ENCODE measurements around the gene PRG3.
"Not testable (repeated sequence)": the region's sequence is repeated elsewhere in the genome, so short reads cannot be mapped to it uniquely, and the experiment has no call there.

The PRG3 gene

GRCh38 chr11:57407941-57408475 is 27.1 kb upstream of the PRG3 start:
- no peak for DNase-seq

DNA sequence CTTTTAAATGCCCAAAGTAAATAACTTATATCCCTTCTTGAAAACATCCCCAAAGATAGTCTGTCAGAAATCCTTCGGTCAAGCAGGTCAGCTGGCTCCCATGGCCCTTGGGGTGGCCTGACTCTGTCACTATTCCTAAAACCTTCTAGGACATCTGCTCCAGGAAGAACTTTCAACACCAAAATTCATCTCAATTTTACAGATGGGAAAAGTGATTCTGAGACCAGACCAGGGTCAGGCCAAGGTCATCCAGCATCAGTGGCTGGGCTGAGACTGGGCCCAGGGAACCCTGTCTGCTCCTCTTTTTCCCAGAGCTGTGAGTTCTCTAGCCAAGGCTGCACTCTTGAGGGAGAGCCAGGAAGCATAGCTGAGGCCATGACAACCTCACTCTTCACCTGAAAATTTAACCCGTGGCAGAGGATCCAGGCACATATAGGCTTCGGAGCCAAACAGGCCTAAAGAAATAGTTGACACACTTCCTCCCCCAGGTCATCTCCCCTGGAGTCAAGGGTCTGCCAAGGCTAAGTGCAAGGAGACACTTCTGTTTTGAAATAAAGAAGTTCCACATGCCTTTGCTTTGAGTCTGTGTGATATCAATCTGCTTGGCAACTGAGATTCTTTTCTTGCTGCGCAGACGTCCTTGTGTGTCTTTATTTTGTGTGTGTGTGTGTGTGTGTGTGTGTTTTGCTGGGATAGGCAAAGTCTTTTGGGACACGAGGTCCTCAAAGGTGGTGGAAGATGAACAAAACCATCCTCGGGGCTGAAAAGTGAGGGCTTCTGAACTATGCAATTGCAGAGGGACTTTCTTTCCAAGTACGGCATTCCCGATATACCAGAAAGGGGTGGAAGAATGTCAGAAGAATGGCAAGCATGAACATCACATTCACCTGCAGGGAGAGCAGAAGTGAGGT is 26.3 kb upstream of the PRG3 start:
- no peak for DNase-seq

DNA sequence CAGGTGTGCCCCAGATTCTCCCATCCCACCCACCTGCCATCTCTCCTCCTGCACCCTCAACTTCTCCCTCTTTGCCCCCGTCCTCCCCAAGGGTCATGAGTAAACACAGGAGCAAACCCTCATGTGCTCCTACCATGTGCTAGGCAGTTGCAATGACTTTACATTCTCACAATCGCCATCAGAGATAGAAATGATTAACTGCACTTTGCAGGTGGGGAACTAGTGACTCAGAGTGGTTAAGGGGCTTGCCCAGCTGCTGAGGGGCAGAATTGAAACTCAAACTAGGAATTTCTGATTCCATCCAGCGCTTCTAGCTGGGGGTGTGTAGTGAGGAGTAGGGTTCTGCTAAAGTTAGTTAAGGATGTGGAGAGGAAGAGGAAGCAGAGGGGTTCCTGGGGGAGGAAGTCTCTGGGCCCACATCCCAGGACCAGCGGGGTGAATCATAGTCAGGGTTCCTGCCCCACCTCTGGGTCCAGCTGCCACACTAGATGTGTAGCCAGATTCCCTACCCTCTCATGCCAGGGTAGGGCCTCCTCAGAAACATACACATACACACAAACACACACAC is 25.5 kb upstream of the PRG3 start:
- DNase-seq = no peak

DNA sequence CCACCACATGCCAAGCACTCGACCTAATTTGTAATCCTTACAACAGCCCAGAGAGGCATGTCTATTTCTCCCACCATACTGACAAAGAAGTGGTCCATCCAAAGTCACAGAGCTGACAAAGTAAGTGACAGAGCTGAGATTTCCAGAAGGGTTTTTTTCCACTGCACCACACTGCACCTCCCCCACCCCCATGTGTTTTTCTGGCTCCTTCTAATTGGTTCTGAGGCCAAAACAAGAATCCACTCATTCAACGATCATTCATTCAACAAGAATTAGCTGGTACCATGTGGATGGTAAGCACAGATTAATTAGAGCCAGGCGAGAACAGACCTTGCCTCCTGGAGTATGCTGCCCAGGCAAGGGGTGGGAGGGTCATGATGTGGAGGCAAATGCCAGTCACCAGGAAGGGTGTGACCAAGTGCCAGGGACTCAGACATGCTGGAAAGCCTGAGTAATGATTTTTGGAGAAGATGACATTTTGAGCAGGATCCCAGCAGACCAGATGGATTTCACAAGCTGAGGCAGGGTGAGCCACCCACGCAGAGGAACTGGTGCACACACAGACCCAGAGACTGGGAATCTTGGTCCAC is 24.4 kb upstream of the PRG3 start:
- no peak for DNase-seq

GRCh38 chr11:57403802-57404147 is 22.8 kb upstream of the PRG3 start:
- no peak for DNase-seq

DNA sequence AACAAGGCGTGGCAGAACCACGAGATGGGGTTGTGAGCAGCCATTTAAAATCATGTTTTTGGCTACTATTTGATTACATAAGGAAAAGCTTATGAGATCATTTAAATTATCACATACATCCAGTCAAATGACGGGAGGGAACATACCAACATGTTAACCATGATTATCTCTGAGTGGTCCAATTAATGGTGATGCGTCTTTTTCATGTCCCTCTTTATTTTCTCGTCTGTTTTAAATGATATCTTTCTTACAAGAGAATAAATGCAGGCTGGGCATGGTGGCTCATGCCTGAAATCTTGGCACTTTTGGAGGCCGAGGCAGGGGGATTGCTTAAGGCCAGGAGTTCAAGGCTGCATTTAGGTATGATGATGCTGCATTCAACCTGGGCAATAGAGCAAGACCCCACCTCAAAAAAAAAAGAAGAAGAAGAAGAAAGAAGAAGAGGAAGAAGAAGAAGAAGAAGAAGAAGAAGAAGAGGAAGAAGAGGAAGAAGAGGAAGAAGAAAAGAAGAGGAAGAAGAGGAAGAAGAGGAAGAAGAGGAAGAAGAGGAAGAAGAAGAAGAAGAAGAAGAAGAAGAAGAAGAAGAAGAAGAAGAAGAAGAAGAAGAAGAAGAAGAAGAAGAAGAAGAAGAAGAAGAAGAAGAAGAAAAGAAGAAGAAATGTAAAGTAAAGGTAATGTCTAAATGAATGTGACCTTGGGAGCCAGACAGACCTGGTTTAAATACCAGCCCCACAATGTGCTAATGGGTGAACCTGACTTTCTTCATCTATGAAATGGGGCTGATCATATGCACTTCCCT is 22.3 kb upstream of the PRG3 start:
- not testable (repeated sequence) for DNase-seq

GRCh38 chr11:57402188-57403002 is 21.4 kb upstream of the PRG3 start:
- no peak for DNase-seq

- no peak for DNase-seq
Measured at GRCh38 chr11:57399972-57400578, 19.1 kb upstream of the PRG3 start.

DNA sequence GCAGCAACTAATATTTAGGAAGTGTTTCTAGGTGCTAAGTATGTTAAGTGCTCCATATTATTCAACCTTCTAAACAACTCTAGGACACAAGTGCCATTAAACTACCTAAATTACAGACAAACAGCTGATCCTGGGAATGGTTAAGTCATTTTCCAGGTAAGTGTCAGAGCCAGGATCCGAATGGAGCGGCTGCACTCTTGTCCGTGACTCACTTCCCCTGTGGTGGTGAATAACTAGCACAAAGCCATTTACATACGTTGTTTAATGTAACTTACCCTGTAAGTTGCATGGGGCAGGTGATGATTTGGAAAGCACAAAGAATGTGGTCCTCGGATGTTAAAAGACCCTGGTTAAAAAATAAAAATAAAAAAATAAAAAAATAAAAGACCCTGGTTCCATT is 18.3 kb upstream of the PRG3 start:
- DNase-seq = no peak

DNA sequence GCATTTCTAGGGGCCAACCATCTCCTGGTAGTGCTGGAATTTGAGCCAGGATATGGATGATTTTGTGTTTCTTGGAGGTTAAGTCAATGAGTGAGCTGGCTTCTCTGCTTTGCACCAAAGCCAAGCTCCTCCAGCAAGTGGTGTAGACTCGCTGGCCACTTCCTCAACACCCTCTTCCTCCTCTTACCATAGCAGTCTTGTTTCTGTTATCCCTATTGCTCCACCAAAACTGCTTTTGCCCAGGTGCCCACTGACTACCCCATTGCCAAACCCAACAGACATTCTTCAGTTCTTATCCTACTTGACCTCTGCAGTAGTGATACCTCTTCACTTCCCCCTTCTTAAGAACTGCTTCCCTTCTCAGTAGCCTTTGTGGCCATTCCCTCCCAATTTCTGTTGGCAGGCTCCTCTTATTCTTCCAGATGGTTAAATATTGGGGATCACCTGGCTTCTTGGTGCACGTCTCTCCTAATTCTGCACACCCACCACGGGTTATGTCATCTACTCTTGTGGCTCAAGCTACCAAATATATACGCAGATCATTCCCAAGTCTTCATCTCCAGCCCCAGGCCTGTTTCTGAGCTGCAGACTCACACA is 16.5 kb upstream of the PRG3 start:
- DNase-seq = no peak

DNA sequence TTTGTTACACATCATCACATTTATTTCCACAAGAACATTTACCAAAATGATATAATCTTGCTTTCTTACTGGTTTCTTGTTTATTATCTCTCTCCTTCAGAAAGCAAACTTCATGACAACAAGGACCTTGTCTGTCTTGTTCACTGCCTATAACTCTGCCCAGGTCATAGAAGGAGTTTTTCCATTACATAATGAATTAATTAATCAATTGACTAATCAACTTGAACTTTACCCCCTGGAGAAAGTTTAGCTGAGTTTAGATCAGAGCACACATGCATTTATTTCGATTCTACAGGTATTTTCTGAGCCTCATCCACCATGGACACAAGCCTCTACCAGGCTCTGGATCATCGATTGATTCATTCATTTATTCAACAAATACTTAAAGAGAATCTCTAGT is 15.8 kb upstream of the PRG3 start:
- DNase-seq = no peak

DNA sequence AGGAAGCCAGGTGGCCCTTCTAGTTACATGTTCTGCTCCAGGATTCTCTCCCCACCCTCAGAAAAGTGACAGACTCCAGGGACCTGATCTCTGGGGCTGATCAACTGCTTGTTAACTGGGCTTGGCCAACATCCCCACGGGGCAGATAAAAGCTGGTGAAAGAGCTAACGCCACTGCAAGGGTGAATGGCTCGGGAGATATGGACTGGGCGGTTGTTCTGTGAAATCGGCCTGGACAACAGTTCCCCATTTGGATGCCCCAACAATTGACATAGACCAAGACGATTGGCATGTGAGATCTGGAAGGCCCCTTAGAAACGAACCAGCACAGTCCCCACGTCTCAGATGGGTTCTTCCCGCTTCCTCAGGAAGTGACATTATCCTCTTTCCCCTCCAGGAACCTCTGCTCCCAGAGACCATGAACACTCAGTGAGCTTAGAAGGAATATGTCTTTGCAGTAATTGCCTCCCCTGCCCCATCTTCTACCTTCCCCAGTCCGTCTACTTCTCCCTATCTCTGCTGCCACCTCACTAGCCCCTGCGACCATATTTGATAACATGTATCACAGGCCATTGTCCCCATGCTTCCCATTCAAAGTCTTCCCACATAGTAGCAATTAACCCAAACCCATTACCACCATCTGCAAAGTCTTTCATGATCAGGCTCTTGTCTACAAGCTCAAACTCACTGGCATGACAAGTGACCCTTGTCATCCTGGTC is 15.1 kb upstream of the PRG3 start:
- DNase-seq = no peak

GRCh38 chr11:57394203-57394965 is 13.4 kb upstream of the PRG3 start:
- no peak for DNase-seq

DNA sequence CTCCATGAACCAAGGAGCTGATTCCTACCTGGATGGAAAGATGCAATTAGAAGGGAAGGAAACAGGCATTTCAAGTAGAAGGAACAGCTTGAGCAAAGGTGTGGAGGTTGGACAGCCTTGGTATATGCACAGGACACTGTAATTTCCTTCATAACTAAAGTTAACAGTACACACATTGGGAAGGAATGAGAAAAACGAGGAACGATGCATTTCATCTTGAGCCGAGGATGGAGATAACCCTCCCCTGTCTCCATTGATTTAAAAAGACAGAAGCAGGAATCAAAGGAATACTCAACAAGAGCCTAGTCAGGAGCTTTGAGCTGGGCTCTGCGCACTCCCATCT is 11.8 kb upstream of the PRG3 start:
- no peak for DNase-seq

- no peak for DNase-seq
Measured at GRCh38 chr11:57392066-57392762, 11.3 kb upstream of the PRG3 start.

DNA sequence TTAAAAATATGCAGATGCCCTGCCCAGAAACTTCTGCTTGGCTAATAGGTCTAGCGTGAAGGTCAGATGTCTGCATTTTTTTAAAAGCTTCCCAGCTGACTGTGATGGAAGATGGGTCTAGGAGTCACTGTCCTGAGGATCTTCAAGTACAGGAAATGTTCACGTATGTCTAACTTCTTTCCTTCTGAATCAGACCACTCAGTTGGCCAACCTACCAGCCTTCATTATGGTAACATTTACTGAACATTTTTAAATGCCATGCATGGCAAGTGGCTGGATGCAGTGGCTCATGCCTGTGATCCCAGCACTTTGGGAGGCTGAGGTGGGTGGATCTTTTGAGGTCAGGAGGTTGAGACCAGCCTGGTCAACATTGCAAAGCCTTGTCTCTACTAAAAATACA is 10.6 kb upstream of the PRG3 start:
- DNase-seq = no peak

DNA sequence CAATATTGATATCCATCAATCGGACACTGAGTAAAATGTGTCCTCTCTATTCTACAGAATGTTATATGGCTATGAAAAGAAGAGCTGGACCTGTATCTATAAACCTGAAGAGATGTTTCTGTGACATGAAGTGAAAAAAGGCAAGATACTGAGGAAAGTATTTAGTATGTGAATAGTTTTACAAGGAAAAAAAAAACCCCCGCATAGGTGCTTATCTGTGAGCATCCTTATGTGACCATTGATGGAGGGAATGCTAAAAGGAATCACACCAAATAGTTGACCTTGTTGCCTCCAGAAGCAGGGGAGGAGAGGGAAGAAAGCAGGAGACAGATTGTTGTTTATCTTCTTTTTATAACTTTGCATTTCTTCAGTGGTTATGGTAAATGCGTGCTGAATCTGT is 10.2 kb upstream of the PRG3 start:
- DNase-seq = no peak

GRCh38 chr11:57390535-57390934 is 9.6 kb upstream of the PRG3 start, which contains the start of gene PRG2:
Gene PRG2 (minus strand): TSS chr11:57390650. CDS start chr11:57389944, 706 bp downstream.
- no peak for DNase-seq

- no peak for DNase-seq
Measured at GRCh38 chr11:57387289-57388030, 6.5 kb upstream of the PRG3 start.

Data from CD4-positive, alpha-beta T cell treated with Interleukin-17A for 1 hour (primary cell).